Right atrium auricular region (tissue), 2 donors: ENCODE data around the gene TEX35. TPM values are rescaled to one million over a fixed set of nuclear protein-coding genes. Genes with fewer than 3 reads are reported as not detected.
A peak's percentile ranks its signal among the peaks of the same experiment; 100 is the strongest.

Experiments
- DNase-seq: peaks from one replicate; pipeline ENCODE4 v3.0.0-alpha.2; 2019; ENCODE audit warnings: low spot score
- H3K27ac ChIP-seq, 2 donors: fragments of 200-600 bp; sonication (generic); 1 replicate in 1 of 2; 2 replicates in 1 of 2; pipeline ENCODE4 v1.5.1; 2016 to 2019
- H3K27me3 ChIP-seq, 2 donors: fragments of 200-600 bp; sonication (generic); one replicate each; pipeline versions ENCODE4 v1.5.1 to v1.6.0; 2017 to 2019
- H3K36me3 ChIP-seq: fragments of 200-600 bp; sonication (generic); one replicate; pipeline ENCODE4 v1.5.1; 2016
- H3K4me1 ChIP-seq, 2 donors: fragments of 200-600 bp; sonication (generic); one replicate each; pipeline versions ENCODE4 v1.5.1 to v1.6.0; 2017 to 2019
- H3K4me3 ChIP-seq, 2 donors: fragments of 200-600 bp; sonication (generic); 1 replicate in 1 of 2; 2 replicates in 1 of 2; pipeline ENCODE4 v1.5.1; 2017 to 2019; ENCODE audit warnings: mild to moderate bottlenecking in 1 of 2, moderate library complexity in 1 of 2
- H3K9me3 ChIP-seq, 2 donors: fragments of 200-600 bp; sonication (generic); one replicate each; pipeline ENCODE4 v1.5.1; 2019
- total RNA-seq, 2 donors: library from RNA; depleted of rRNA; stranded (reverse); fragments of >200 nt; gene quantifications; one replicate each; pipeline ENCODE4 v1.1.0, GENCODE V29; 2016
- TF ChIP-seq, protein P1 (sequence below), 2 donors: fragments of 200-600 bp; sonication (generic); IDR thresholded peaks; one replicate each; pipeline ENCODE4 v1.5.1; 2019; ENCODE audit warnings: antibody characterized with exemption in 2 of 2

Gene TEX35
- total RNA-seq, 2 donors from 2014 or later: 0.33 TPM; not detected in 1

- Histone ChIP-seq H3K27me3 (no peaks in the 10 kb centered on the region), H3K4me1 (peaks cover 0 to 23% of the 10 kb centered on the region in 2 donors), H3K9me3 (no peaks in the 10 kb centered on the region), H3K27ac (no peak overlapping the region), H3K36me3 (peaks cover 6% of the 10 kb centered on the region), H3K4me3 (no peak overlapping the region)
- TF ChIP-seq, protein P1, sequence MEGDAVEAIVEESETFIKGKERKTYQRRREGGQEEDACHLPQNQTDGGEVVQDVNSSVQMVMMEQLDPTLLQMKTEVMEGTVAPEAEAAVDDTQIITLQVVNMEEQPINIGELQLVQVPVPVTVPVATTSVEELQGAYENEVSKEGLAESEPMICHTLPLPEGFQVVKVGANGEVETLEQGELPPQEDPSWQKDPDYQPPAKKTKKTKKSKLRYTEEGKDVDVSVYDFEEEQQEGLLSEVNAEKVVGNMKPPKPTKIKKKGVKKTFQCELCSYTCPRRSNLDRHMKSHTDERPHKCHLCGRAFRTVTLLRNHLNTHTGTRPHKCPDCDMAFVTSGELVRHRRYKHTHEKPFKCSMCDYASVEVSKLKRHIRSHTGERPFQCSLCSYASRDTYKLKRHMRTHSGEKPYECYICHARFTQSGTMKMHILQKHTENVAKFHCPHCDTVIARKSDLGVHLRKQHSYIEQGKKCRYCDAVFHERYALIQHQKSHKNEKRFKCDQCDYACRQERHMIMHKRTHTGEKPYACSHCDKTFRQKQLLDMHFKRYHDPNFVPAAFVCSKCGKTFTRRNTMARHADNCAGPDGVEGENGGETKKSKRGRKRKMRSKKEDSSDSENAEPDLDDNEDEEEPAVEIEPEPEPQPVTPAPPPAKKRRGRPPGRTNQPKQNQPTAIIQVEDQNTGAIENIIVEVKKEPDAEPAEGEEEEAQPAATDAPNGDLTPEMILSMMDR (IDR thresholded peaks at IDR 0.05): no peak
- DNase-seq: no peak
These were observed 28.1 kb upstream of the TEX35 start for GRCh38 chr1:178484698-178485225.

DNA sequence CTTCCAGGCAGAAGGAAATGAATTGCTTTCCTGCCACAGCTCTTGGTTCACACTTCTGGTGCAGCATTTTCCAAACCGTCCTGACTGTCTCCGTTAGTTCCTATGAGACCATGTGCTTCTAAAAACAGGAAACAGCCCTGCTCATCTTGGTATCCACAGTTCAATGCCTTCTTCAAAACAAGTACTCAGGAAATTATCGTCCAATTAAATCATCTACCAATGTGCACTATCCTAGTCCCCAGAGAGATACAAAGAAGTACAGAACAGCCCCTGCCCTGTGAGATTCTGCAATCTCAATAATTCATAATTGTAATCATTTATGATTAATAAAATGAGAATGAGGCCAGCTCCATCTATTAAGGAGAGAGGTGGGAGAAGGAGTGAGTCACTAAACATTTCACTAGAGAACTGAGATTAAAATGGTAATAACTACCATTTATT, 27.3 kb upstream of the TEX35 start:
- no peaks in the 10 kb centered on the region for H3K36me3 ChIP-seq
- no peak for DNase-seq
- H3K9me3 ChIP-seq: no peaks in the 10 kb centered on the region
- H3K27me3 ChIP-seq: no peaks in the 10 kb centered on the region
- H3K4me3 ChIP-seq: no peak overlapping the region
- TF ChIP-seq, protein P1 (IDR thresholded peaks at IDR 0.05): no peak
- H3K4me1 ChIP-seq: peaks cover 0 to 23% of the 10 kb centered on the region in 2 donors
- no peak overlapping the region for H3K27ac ChIP-seq

DNA sequence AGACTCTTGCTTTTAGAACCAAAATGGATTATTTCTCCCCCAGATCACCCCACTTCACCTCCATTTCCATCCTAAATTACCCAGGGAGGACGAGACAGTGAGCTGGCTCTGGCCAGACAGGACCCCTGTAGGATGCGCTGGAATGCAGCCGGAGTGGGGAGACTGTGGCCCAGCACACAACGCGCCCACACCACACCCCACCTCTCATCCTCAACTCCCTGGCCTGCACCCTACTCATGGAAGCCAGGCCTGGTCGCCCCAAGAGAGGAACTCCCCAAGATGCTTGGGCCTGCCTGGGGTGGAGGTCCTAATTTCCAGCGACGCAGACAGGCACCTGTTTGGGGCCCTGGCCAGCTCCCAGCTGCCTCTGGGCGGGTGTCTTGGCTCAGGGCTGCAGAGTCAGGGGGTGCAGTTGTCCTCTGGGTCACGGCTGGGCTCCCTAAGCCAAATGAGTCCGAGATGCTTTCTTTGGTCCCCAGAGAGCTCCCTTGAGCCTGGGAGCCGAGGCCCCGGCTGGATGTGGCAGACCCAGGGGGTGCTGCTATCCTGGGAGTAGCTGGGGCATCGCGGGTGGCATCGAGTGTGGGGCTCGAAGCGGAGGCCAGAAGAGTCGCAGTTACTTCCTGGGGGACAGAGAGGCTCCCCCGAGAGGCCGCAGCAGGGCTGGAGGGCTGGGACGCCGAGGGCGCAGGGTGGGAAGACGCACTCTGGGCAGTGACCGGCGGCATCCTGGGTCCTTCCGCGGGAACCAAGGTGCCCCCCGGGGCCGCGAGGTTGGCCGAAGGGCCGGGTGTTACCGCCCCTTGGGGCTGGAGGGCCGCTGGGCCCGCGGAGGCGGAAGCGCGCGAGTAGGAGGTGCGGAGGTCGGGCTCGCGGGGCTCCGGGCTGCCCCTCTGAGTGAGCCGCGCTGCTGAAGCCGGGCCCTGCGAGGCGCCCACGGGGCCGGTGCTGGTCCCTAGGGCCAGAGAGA, 26.5 kb upstream of the TEX35 start:
- Histone ChIP-seq H3K4me1 (peaks cover 0 to 23% of the 10 kb centered on the region in 2 donors), H3K27ac (no peak overlapping the region), H3K4me3 (peak overlapping the region; percentile 20 to 49), H3K36me3 (no peaks in the 10 kb centered on the region), H3K27me3 (no peaks in the 10 kb centered on the region), H3K9me3 (no peaks in the 10 kb centered on the region)
- peak; percentile 52 for DNase-seq
- TF ChIP-seq, protein P1 (IDR thresholded peaks at IDR 0.05): no peak

- no peaks in the 10 kb centered on the region for H3K9me3 ChIP-seq
These were observed 25.8 kb upstream of the TEX35 start for GRCh38 chr1:178487070-178487615.

DNA sequence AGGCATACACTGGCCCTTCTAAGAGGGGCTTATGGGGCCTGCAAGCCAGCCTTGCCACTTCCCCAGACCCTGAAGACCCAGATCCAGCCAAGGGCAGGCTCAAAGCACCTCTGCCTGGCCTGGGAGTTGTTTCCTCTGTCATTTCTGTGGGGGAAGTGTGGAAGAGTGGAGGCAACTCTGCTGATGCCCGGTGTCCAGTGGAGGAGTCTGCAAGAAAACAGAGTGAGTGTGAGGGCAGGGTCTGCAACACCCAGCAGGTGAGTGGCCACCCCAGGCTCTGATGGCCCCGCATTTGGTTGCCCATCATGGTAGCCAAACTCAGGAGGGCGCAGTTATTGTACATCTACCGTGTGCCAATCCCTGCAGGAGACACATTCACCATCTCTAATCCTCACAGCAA, 24.5 kb upstream of the TEX35 start:
- Histone ChIP-seq H3K27ac (no peak overlapping the region), H3K27me3 (no peaks in the 10 kb centered on the region), H3K4me1 (peaks cover 0 to 23% of the 10 kb centered on the region in 2 donors), H3K9me3 (no peaks in the 10 kb centered on the region), H3K36me3 (no peaks in the 10 kb centered on the region), H3K4me3 (no peak overlapping the region)
- TF ChIP-seq, protein P1 (IDR thresholded peaks at IDR 0.05): no peak
- DNase-seq: peak; percentile 44

More at GRCh38 chr1:178487070-178487615, 25.8 kb upstream of the TEX35 start:
- no peak for DNase-seq
- TF ChIP-seq, protein P1 (IDR thresholded peaks at IDR 0.05): no peak
- Histone ChIP-seq H3K27ac (no peak overlapping the region), H3K27me3 (no peaks in the 10 kb centered on the region), H3K4me3 (peak overlapping the region; percentile 20 to 49), H3K36me3 (no peaks in the 10 kb centered on the region), H3K4me1 (peaks cover 0 to 23% of the 10 kb centered on the region in 2 donors)
